ENCODE results near the gene C11orf65.
"Not testable (repeated sequence)": the region's sequence is repeated elsewhere in the genome, so short reads cannot be mapped to it uniquely, and the experiment has no call there.

The C11orf65 gene

DNA sequence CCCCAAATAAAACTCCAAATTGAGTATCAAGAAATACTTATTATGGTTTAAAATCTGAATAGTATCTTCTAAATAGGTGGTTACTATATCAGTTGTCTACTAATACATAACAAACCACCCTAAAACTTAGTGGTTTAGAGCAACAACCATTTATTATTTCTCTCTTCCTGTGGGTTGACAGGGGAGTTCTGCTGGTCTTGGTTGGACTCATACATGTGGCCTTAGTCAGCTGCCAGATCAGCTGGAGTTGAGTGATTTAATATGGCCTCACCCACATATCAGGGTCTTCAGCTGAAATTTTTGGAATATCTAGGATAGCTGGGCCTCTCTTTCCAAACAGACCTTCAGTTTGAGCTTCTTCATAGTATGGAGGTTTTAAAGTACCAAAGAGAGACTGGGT, 34.5 kb downstream of the C11orf65 start:
- Histone ChIP-seq H3K9me3 (ENCODE audit: control extremely low read depth in 1 of 5, control insufficient read depth in 4 of 5, insufficient read depth in 2 of 5, low read depth in 1 of 5, low read length in 4 of 5) (peaks cover 0 to 5% (median 1%) of the 10 kb centered on the region in 5 experiments), H3K4me3 (ENCODE audit: control insufficient read depth in 1 of 7, extremely low read depth in 1 of 7, insufficient read depth in 4 of 7, low read depth in 2 of 7, low read length in 6 of 7) (no peak overlapping the region), H3K4me1 (ENCODE audit: control extremely low read depth in 1 of 4, control insufficient read depth in 4 of 4, insufficient read depth in 4 of 4, low read length in 3 of 4) (no peaks in the 10 kb centered on the region), H3K27me3 (replicated peaks in 2 of 5; ENCODE audit: control insufficient read depth in 4 of 5, insufficient read depth in 5 of 5, low read length in 4 of 5) (no peaks in the 10 kb centered on the region), H3K36me3 (ENCODE audit: control insufficient read depth in 4 of 4, insufficient read depth in 4 of 4, low read length in 3 of 4) (no peaks in the 10 kb centered on the region), H3K27ac (ENCODE audit: insufficient read depth in 1 of 2, low read depth in 1 of 2, low read length in 2 of 2, poor library complexity in 1 of 2, severe bottlenecking in 2 of 2) (no peak overlapping the region)
- no peak for DNase-seq
- ChIA-PET CTCF (no interaction called here), POLR2A (no interaction called here)

DNA sequence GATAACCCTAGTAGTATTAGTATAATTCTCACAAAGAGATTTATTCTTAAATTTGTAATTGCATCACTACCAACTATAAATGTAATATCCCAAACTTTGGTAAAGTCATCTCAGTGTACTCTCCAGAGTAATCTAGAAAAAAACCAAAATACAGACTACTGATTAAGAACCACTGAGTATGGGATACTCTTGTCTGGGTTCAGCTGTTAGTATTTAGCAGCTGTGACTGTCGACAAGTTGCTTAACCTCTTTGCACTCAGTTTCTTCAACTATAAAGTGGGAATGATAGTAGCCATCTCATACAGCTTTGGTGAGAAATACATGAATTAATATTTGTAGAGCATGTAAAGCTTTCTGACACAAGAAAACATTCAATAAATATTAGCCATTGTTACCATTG, 35.3 kb downstream of the C11orf65 start:
- ChIA-PET POLR2A (no interaction called here), CTCF (no interaction called here)
- Histone ChIP-seq H3K4me1 (ENCODE audit: control extremely low read depth in 1 of 4, control insufficient read depth in 4 of 4, insufficient read depth in 4 of 4, low read length in 3 of 4) (no peaks in the 10 kb centered on the region), H3K27ac (ENCODE audit: insufficient read depth in 1 of 2, low read depth in 1 of 2, low read length in 2 of 2, poor library complexity in 1 of 2, severe bottlenecking in 2 of 2) (no peak overlapping the region), H3K4me3 (ENCODE audit: control insufficient read depth in 1 of 7, extremely low read depth in 1 of 7, insufficient read depth in 4 of 7, low read depth in 2 of 7, low read length in 6 of 7) (no peak overlapping the region), H3K36me3 (ENCODE audit: control insufficient read depth in 4 of 4, insufficient read depth in 4 of 4, low read length in 3 of 4) (no peaks in the 10 kb centered on the region), H3K9me3 (ENCODE audit: control extremely low read depth in 1 of 5, control insufficient read depth in 4 of 5, insufficient read depth in 2 of 5, low read depth in 1 of 5, low read length in 4 of 5) (peaks cover 0 to 5% (median 1%) of the 10 kb centered on the region in 5 experiments), H3K27me3 (replicated peaks in 2 of 5; ENCODE audit: control insufficient read depth in 4 of 5, insufficient read depth in 5 of 5, low read length in 4 of 5) (no peaks in the 10 kb centered on the region)
- no CpG with 5 or more reads among the region's 1 CpG for WGBS (ENCODE audit: insufficient coverage)
- no peak for DNase-seq

DNA sequence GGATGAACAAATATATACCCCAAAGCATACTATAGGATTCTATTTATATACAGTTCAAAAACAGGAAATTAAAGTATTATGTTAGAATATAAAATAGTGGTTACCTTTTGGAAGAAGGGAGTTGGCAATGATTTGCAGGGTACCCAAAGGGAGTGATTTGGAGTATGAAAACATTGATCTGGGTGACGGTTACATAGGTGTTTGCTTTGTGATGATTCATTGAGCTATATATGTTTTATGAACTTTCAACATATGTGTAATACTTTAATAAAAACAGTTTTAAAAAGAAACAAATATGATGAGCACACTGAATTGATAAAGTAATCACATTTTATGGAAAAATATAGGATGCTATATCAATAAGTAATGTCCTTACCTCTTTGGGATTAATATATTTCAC, 36.0 kb downstream of the C11orf65 start:
- Histone ChIP-seq H3K36me3 (ENCODE audit: control insufficient read depth in 4 of 4, insufficient read depth in 4 of 4, low read length in 3 of 4) (no peaks in the 10 kb centered on the region), H3K9me3 (ENCODE audit: control extremely low read depth in 1 of 5, control insufficient read depth in 4 of 5, insufficient read depth in 2 of 5, low read depth in 1 of 5, low read length in 4 of 5) (peaks cover 0 to 6% (median under 1%) of the 10 kb centered on the region in 5 experiments), H3K27me3 (replicated peaks in 2 of 5; ENCODE audit: control insufficient read depth in 4 of 5, insufficient read depth in 5 of 5, low read length in 4 of 5) (no peaks in the 10 kb centered on the region), H3K4me1 (ENCODE audit: control extremely low read depth in 1 of 4, control insufficient read depth in 4 of 4, insufficient read depth in 4 of 4, low read length in 3 of 4) (no peaks in the 10 kb centered on the region), H3K27ac (ENCODE audit: insufficient read depth in 1 of 2, low read depth in 1 of 2, low read length in 2 of 2, poor library complexity in 1 of 2, severe bottlenecking in 2 of 2) (no peak overlapping the region), H3K4me3 (ENCODE audit: control insufficient read depth in 1 of 7, extremely low read depth in 1 of 7, insufficient read depth in 4 of 7, low read depth in 2 of 7, low read length in 6 of 7) (no peak overlapping the region)
- DNase-seq: no peak
- no CpG with 5 or more reads among the region's 1 CpG for WGBS (ENCODE audit: insufficient coverage)
- CTCF ChIA-PET: no interaction called here
- POLR2A ChIA-PET: no interaction called here

DNA sequence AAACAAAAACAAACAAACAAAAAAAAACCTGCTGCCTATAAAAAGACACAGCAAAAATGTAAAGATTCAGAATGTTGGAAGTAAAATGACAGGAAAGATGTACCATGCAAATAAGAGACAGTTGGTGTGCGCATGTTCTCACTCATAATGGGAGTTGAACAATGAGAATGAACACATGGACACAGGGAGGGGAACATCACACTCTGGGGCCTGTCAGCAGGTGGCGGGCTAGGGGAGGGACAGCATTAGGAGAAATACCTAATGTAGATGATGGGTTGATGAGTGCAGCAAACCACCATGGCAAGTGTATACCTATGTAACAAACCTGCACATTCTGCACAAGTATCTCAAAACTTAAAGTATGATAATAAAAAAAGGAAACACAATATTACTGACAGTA, 49.8 kb downstream of the C11orf65 start:
- H3K9me3 ChIP-seq (ENCODE audit: control extremely low read depth in 1 of 5, control insufficient read depth in 4 of 5, insufficient read depth in 2 of 5, low read depth in 1 of 5, low read length in 4 of 5); H3K4me3 ChIP-seq (ENCODE audit: control insufficient read depth in 1 of 7, extremely low read depth in 1 of 7, insufficient read depth in 4 of 7, low read depth in 2 of 7, low read length in 6 of 7); H3K36me3 ChIP-seq (ENCODE audit: control insufficient read depth in 4 of 4, insufficient read depth in 4 of 4, low read length in 3 of 4); H3K4me1 ChIP-seq (ENCODE audit: control extremely low read depth in 1 of 4, control insufficient read depth in 4 of 4, insufficient read depth in 4 of 4, low read length in 3 of 4); H3K27me3 ChIP-seq (replicated peaks in 2 of 5; ENCODE audit: control insufficient read depth in 4 of 5, insufficient read depth in 5 of 5, low read length in 4 of 5); POLR2A ChIA-PET; H3K27ac ChIP-seq (ENCODE audit: insufficient read depth in 1 of 2, low read depth in 1 of 2, low read length in 2 of 2, poor library complexity in 1 of 2, severe bottlenecking in 2 of 2): not testable (repeated sequence)
- CTCF ChIA-PET: interaction anchor here (0.6 to 0.7 kb wide), 2 partner anchors 24 to 70 kb away, joined by 3 to 5 read pairs; no protein-coding TSS in a partner anchor
- peak; percentile 6 to 31 (median 20) for DNase-seq
- 80% methylated on average over 1 of the region's 2 CpGs for WGBS (ENCODE audit: insufficient coverage)

DNA sequence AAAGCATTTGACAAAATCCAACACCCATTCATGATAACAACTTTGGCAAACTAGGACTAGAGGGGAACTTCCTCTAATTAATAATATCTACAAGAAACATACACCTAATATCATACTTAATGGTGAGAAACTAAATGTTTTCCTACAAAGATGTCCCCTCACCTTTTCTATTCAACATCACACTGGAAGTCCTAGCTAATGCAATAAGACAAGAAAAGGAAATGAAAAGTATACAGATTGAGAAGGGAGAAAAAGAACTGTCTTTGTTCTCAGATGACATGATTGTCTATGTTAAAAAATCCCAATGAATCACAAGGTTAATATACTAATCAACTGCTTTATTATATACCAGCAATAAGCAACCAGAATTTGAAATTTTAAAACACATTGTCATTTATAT, 52.4 kb downstream of the C11orf65 start:
- no peaks in the 10 kb centered on the region for H3K4me1 ChIP-seq (ENCODE audit: control extremely low read depth in 1 of 4, control insufficient read depth in 4 of 4, insufficient read depth in 4 of 4, low read length in 3 of 4)
- CTCF ChIA-PET: no interaction called here
- peaks cover 0 to 4% (median 2%) of the 10 kb centered on the region in 5 experiments for H3K9me3 ChIP-seq (ENCODE audit: control extremely low read depth in 1 of 5, control insufficient read depth in 4 of 5, insufficient read depth in 2 of 5, low read depth in 1 of 5, low read length in 4 of 5)
- no peak overlapping the region for H3K4me3 ChIP-seq (ENCODE audit: control insufficient read depth in 1 of 7, extremely low read depth in 1 of 7, insufficient read depth in 4 of 7, low read depth in 2 of 7, low read length in 6 of 7)
- DNase-seq: no peak
- no peaks in the 10 kb centered on the region for H3K27me3 ChIP-seq (replicated peaks in 2 of 5; ENCODE audit: control insufficient read depth in 4 of 5, insufficient read depth in 5 of 5, low read length in 4 of 5)
- POLR2A ChIA-PET: no interaction called here
- no peak overlapping the region for H3K27ac ChIP-seq (ENCODE audit: insufficient read depth in 1 of 2, low read depth in 1 of 2, low read length in 2 of 2, poor library complexity in 1 of 2, severe bottlenecking in 2 of 2)
- no peaks in the 10 kb centered on the region for H3K36me3 ChIP-seq (ENCODE audit: control insufficient read depth in 4 of 4, insufficient read depth in 4 of 4, low read length in 3 of 4)

DNA sequence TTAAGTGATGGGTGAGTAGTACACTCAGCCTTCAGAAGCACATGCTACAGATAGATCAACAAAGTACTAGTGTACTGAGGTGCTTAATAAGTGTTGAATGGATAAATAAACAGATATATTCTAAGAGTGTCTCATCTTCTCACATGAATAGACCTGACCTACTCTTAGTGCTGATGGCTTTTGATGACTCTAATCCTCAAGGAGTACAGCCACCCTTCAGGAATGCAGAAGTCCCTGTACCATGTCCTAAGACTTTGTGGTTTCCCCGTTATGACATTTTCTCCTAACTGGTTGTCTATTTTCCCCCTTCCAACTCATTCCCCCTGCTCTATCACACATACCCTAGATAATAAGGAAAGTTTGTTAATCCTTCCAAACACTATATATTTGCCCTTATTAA, 61.6 kb downstream of the C11orf65 start:
- Histone ChIP-seq H3K27ac (ENCODE audit: insufficient read depth in 1 of 2, low read depth in 1 of 2, low read length in 2 of 2, poor library complexity in 1 of 2, severe bottlenecking in 2 of 2) (no peak overlapping the region), H3K27me3 (replicated peaks in 2 of 5; ENCODE audit: control insufficient read depth in 4 of 5, insufficient read depth in 5 of 5, low read length in 4 of 5) (no peaks in the 10 kb centered on the region), H3K9me3 (ENCODE audit: control extremely low read depth in 1 of 5, control insufficient read depth in 4 of 5, insufficient read depth in 2 of 5, low read depth in 1 of 5, low read length in 4 of 5) (no peaks in the 10 kb centered on the region), H3K36me3 (ENCODE audit: control insufficient read depth in 4 of 4, insufficient read depth in 4 of 4, low read length in 3 of 4) (no peaks in the 10 kb centered on the region), H3K4me1 (ENCODE audit: control extremely low read depth in 1 of 4, control insufficient read depth in 4 of 4, insufficient read depth in 4 of 4, low read length in 3 of 4) (no peaks in the 10 kb centered on the region), H3K4me3 (ENCODE audit: control insufficient read depth in 1 of 7, extremely low read depth in 1 of 7, insufficient read depth in 4 of 7, low read depth in 2 of 7, low read length in 6 of 7) (no peak overlapping the region)
- no CpG with 5 or more reads among the region's 1 CpG for WGBS (ENCODE audit: insufficient coverage)
- POLR2A ChIA-PET: no interaction called here
- no peak for DNase-seq
- CTCF ChIA-PET: no interaction called here

DNA sequence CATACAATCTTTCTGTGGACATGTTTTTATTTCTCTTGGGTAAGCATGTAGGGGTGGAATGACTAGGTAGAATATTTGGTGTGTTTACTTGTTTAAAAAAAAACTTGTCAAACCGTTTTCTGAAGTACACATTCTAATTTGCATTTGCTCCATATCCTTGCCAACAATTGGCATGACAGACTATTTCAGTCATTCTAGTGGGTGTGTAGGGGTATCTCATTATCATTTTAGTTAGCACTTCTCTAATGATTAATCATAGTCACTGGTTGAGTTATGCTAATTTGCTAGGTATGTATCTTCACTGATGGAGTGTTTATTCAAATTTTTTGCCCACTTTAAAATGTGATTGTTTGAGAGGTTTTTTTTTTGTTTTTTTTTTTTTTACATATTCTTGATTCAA, 64.3 kb downstream of the C11orf65 start:
- no peaks in the 10 kb centered on the region for H3K9me3 ChIP-seq (ENCODE audit: control extremely low read depth in 1 of 5, control insufficient read depth in 4 of 5, insufficient read depth in 2 of 5, low read depth in 1 of 5, low read length in 4 of 5)
- H3K27me3 ChIP-seq (replicated peaks in 2 of 5; ENCODE audit: control insufficient read depth in 4 of 5, insufficient read depth in 5 of 5, low read length in 4 of 5): no peaks in the 10 kb centered on the region
- ChIA-PET CTCF (no interaction called here), POLR2A (no interaction called here)
- H3K4me1 ChIP-seq (ENCODE audit: control extremely low read depth in 1 of 4, control insufficient read depth in 4 of 4, insufficient read depth in 4 of 4, low read length in 3 of 4): no peaks in the 10 kb centered on the region
- H3K4me3 ChIP-seq (ENCODE audit: control insufficient read depth in 1 of 7, extremely low read depth in 1 of 7, insufficient read depth in 4 of 7, low read depth in 2 of 7, low read length in 6 of 7): no peak overlapping the region
- DNase-seq: no peak
- H3K27ac ChIP-seq (ENCODE audit: insufficient read depth in 1 of 2, low read depth in 1 of 2, low read length in 2 of 2, poor library complexity in 1 of 2, severe bottlenecking in 2 of 2): no peak overlapping the region
- WGBS (ENCODE audit: insufficient coverage): no CpG with 5 or more reads among the region's 1 CpG
- no peaks in the 10 kb centered on the region for H3K36me3 ChIP-seq (ENCODE audit: control insufficient read depth in 4 of 4, insufficient read depth in 4 of 4, low read length in 3 of 4)

DNA sequence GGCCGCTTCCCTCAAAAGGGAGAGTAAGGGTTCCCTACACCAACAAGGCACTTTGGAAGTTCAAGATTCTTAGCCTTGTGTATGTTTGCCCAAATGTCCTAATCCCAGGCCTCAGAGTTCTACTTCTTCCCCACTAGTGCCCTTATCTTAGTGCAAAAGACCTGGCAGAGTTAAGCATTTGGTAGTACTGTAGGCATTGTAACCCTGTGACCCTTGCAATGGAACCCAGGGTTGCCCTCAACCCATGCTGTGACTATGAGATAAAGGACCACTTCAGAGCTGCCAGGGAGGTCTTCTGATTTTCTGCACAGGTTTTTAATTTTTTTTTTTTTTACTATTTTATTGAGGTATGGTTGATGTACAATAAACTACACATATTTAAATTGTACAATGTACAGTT, 65.1 kb downstream of the C11orf65 start:
- peak; percentile 7 to 74 (median 46) for DNase-seq
- H3K27ac ChIP-seq (ENCODE audit: insufficient read depth in 1 of 2, low read depth in 1 of 2, low read length in 2 of 2, poor library complexity in 1 of 2, severe bottlenecking in 2 of 2): no peak overlapping the region
- no peaks in the 10 kb centered on the region for H3K36me3 ChIP-seq (ENCODE audit: control insufficient read depth in 4 of 4, insufficient read depth in 4 of 4, low read length in 3 of 4)
- H3K9me3 ChIP-seq (ENCODE audit: control extremely low read depth in 1 of 5, control insufficient read depth in 4 of 5, insufficient read depth in 2 of 5, low read depth in 1 of 5, low read length in 4 of 5): no peaks in the 10 kb centered on the region
- CTCF ChIA-PET: no interaction called here
- H3K4me3 ChIP-seq (ENCODE audit: control insufficient read depth in 1 of 7, extremely low read depth in 1 of 7, insufficient read depth in 4 of 7, low read depth in 2 of 7, low read length in 6 of 7): no peak overlapping the region
- no peaks in the 10 kb centered on the region for H3K27me3 ChIP-seq (replicated peaks in 2 of 5; ENCODE audit: control insufficient read depth in 4 of 5, insufficient read depth in 5 of 5, low read length in 4 of 5)
- POLR2A ChIA-PET: no interaction called here
- H3K4me1 ChIP-seq (ENCODE audit: control extremely low read depth in 1 of 4, control insufficient read depth in 4 of 4, insufficient read depth in 4 of 4, low read length in 3 of 4): no peaks in the 10 kb centered on the region
- WGBS (ENCODE audit: insufficient coverage): 100% methylated on average over 1 of the region's 1 CpG
